Measurements from ENCODE around the gene C4A. TPM values are rescaled to one million over a fixed set of nuclear protein-coding genes. Genes with fewer than 3 reads are reported as not detected.

C4A gene
- total and polyA plus RNA-seq, 2 of the 8 experiments (the other 6 are each of a cell fraction or from before 2014, with no cell fraction given) = 0.62 to 2.4 TPM

GRCh38 chr6:31966506-31966905 lies 15.4 kb upstream of the C4A start:
- no peak overlapping the region for H3K14ac ChIP-seq (ENCODE audit: insufficient read length)
- H3K23ac ChIP-seq (ENCODE audit: insufficient read length) = no peak overlapping the region
- peaks cover 14 to 62% (median 49%) of the 10 kb centered on the region in 4 experiments for H3K36me3 ChIP-seq (ENCODE audit: control insufficient read depth in 2 of 4, insufficient read depth in 4 of 4, low read length in 3 of 4)
- DNase-seq (ENCODE audit: low read depth in 1 of 2, low spot score in 2 of 2) (no peak), FAIRE-seq (no peak)
- H3K79me1 ChIP-seq (ENCODE audit: low read depth, low read length) = peaks cover 4% of the 10 kb centered on the region; the same call in 1 of the 2 replicates
- H2AFZ ChIP-seq (ENCODE audit: low read length) = no peak overlapping the region
- no peak overlapping the region for H2AK5ac ChIP-seq (ENCODE audit: low read depth, low read length)
- no peak overlapping the region for H3K18ac ChIP-seq (ENCODE audit: extremely low read depth, low read length)
- H4K8ac ChIP-seq (ENCODE audit: extremely low read depth, insufficient read depth, low read length) = no peak overlapping the region
- H3K4me3 ChIP-seq (ENCODE audit: extremely low read depth in 1 of 4, insufficient read depth in 2 of 4, low read depth in 3 of 4, low read length in 4 of 4) = no peak overlapping the region
- H2BK5ac ChIP-seq (ENCODE audit: low read depth, low read length) = no peak overlapping the region
- no peak overlapping the region for H3K27ac ChIP-seq (ENCODE audit: low read depth, low read length)
- POLR2A ChIA-PET (ENCODE audit: partially characterized antibody) = interaction anchor here (0.6 to 15.3 kb wide), 2 partner anchors 11 to 80 kb away, joined by 3 to 279 read pairs; partner anchors contain the start of genes NELFE and SKIC2
- peaks cover 4% of the 10 kb centered on the region; the same call in 1 of the 2 replicates for H3K23me2 ChIP-seq (ENCODE audit: low read depth, low read length)
- H2BK12ac ChIP-seq (ENCODE audit: low read depth, low read length) = no peak overlapping the region
- H4K5ac ChIP-seq (ENCODE audit: insufficient read length, low read depth, low read length) = no peak overlapping the region
- no peak overlapping the region for H4K91ac ChIP-seq (replicated peaks; ENCODE audit: insufficient read length, low read length)
- peaks cover 0 to 4% (median 3%) of the 10 kb centered on the region in 4 experiments; a peak in 2 of 7 replicates for H3K4me1 ChIP-seq (replicated peaks in 1 of 4; ENCODE audit: control insufficient read depth in 3 of 4, insufficient read depth in 4 of 4, low read length in 3 of 4)
- H3K4ac ChIP-seq (replicated peaks; ENCODE audit: insufficient read length, low read depth, low read length) = no peak overlapping the region
- H3K4me2 ChIP-seq (ENCODE audit: insufficient read depth in 1 of 2, low read depth in 2 of 2, low read length in 2 of 2) = no peak overlapping the region
- no peak overlapping the region for H2BK15ac ChIP-seq (ENCODE audit: low read length)
- no peak overlapping the region for H3K56ac ChIP-seq (replicated peaks; ENCODE audit: insufficient read length, low read depth, low read length)
- WGBS, 2 experiments (ENCODE audit: extremely low coverage in 1 of 2, insufficient coverage in 1 of 2, insufficient read length in 1 of 2, insufficient replicate concordance in 2 of 2, low coverage in 1 of 2, low lambda C conversion rate in 2 of 2, missing lambda C conversion rate in 1 of 2) = 89% methylated on average over 7 of the region's 7 CpGs; no CpG with 5 or more reads in 1 of the 2 experiments
- no peak overlapping the region for H2BK20ac ChIP-seq (ENCODE audit: low read length)
- CTCF ChIA-PET (ENCODE audit: partially characterized antibody) = interaction anchor here (1.2 to 10.2 kb wide), 4 partner anchors 14 to 82 kb away, joined by 3 to 84 read pairs (median 4); no protein-coding TSS in a partner anchor
- H3K27me3 ChIP-seq (replicated peaks in 1 of 4; ENCODE audit: control insufficient read depth in 3 of 4, extremely low read depth in 1 of 4, insufficient read depth in 3 of 4, low read length in 3 of 4) = no peaks in the 10 kb centered on the region
- H3K9ac ChIP-seq (replicated peaks in 1 of 4; ENCODE audit: extremely low read depth in 1 of 4, low read depth in 3 of 4, low read length in 3 of 4) = no peak overlapping the region
- no peaks in the 10 kb centered on the region for H3K9me3 ChIP-seq (ENCODE audit: insufficient read depth in 2 of 2, low read depth in 1 of 2, low read length in 1 of 2)
- TF ChIP-seq CREB1 (IDR thresholded peaks at IDR 0.05) (no peak), TEAD4 (IDR thresholded peaks at IDR 0.05; ENCODE audit: low read depth, low read length) (no peak), ATF3 (IDR thresholded peaks at IDR 0.05; ENCODE audit: insufficient read depth, low read depth, low read length) (no peak), FOSL1 (IDR thresholded peaks at IDR 0.05; ENCODE audit: insufficient read depth, low read depth, low read length) (no peak), EZH2 (IDR thresholded peaks at IDR 0.05; ENCODE audit: low read depth, low read length, severe bottlenecking) (no peak), BACH1 (IDR thresholded peaks at IDR 0.05; ENCODE audit: low read length) (no peak), HDAC2 (IDR thresholded peaks at IDR 0.05; ENCODE audit: borderline replicate concordance in 1 of 2, low read depth in 2 of 2, low read length in 2 of 2) (no peak)
- no peaks in the 10 kb centered on the region; a peak in 1 of 4 replicates for H3K79me2 ChIP-seq (ENCODE audit: control insufficient read depth in 1 of 2, insufficient read depth in 2 of 2, low read length in 2 of 2)
- peaks cover 0 to 3% of the 10 kb centered on the region in 2 experiments for H4K20me1 ChIP-seq (replicated peaks in 1 of 2; ENCODE audit: control insufficient read depth in 1 of 2, insufficient read depth in 2 of 2, low read length in 2 of 2)
- H2BK120ac ChIP-seq (replicated peaks; ENCODE audit: low read depth, low read length) = no peak overlapping the region

Measured in H1 (cell line).